Measurements from ENCODE around the gene FNDC3A.
"Not testable (repeated sequence)": the region's sequence is repeated elsewhere in the genome, so short reads cannot be mapped to it uniquely, and the experiment has no call there.

FNDC3A gene

DNA sequence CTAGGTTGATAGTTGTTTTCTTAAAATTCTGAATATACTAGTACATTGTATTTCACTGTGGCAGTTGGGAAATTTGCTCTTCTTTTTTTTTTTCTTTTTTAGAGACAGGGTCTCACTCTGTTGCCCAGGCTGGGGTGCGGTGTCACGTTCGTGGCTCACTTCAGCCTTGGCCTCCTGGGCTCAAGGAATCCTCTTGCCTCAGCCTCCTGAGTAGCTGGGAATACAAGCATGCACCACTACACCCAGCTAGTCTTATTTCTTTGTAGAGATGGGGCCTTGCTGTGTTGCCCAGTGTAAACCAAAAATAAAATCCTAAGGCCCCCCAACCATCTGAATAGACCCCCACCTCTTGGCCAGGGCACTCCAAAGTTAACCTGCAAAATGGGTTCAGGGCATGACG is 79.3 kb downstream of the FNDC3A start:
- H3K27me3 ChIP-seq (ENCODE audit: insufficient read depth, poor library complexity, severe bottlenecking), result no peaks in the 10 kb centered on the region
- no peak overlapping the region for H3K4me3 ChIP-seq (ENCODE audit: severe bottlenecking)
- H3K36me3 ChIP-seq (ENCODE audit: low read depth), result no peaks in the 10 kb centered on the region
- H3K9me3 ChIP-seq (ENCODE audit: severe bottlenecking), result no peaks in the 10 kb centered on the region
- DNase-seq (ENCODE audit: low spot score) (no peak), ATAC-seq (ENCODE audit: low read depth) (no peak)
- no peak for TF ChIP-seq CTCF (IDR thresholded peaks at IDR 0.05; ENCODE audit: poor library complexity, severe bottlenecking)
- no peak overlapping the region for H3K27ac ChIP-seq (ENCODE audit: poor library complexity, severe bottlenecking)
- no peaks in the 10 kb centered on the region for H3K4me1 ChIP-seq (ENCODE audit: insufficient read depth, poor library complexity, severe bottlenecking)

DNA sequence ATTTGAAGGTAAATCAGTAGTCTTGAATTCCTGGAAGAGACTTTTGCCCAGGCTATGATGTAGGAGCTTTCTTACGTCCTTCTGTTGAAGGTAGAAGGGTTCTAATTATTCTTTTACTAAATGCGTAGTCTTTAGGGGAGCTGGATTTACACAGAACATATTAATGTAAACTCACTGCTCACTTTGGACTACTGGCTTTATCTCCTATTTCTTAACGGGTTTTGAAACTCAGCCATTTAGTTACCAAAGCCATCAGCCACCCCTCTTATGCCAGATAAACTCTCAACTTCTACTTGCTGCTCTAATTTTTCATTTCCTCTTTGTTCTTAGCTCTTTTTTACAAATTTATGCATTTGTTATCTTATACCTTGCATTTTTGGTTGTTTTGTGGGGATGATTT is 81.5 kb downstream of the FNDC3A start:
- H3K9me3 ChIP-seq (ENCODE audit: severe bottlenecking), result no peaks in the 10 kb centered on the region
- peaks cover 8% of the 10 kb centered on the region for H3K4me1 ChIP-seq (ENCODE audit: insufficient read depth, poor library complexity, severe bottlenecking)
- H3K4me3 ChIP-seq (ENCODE audit: severe bottlenecking), result no peak overlapping the region
- no peaks in the 10 kb centered on the region for H3K36me3 ChIP-seq (ENCODE audit: low read depth)
- H3K27me3 ChIP-seq (ENCODE audit: insufficient read depth, poor library complexity, severe bottlenecking), result no peaks in the 10 kb centered on the region
- TF ChIP-seq CTCF (IDR thresholded peaks at IDR 0.05; ENCODE audit: poor library complexity, severe bottlenecking), result no peak
- DNase-seq (ENCODE audit: low spot score) (no peak), ATAC-seq (ENCODE audit: low read depth) (no peak)
- no peak overlapping the region for H3K27ac ChIP-seq (ENCODE audit: poor library complexity, severe bottlenecking)

DNA sequence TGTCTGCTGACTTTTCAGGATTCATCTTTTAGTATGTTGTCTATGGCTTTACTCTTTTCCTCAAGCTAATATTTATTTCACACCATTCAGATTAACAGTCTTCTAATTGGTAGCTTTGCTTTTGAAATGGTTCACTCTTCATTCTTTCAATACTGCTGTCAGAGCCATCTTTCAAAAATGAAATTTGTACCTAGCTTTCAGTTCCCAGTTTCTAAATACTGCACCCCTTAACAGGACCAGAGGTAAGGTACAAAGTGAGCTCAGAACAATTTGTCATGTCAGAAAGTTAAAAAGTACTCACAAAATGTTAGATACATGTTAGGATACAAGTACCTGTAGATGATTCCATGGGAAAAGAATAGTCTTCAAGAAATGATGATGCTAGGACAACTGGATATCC is 83.0 kb downstream of the FNDC3A start:
- DNase-seq (ENCODE audit: low spot score) (no peak), ATAC-seq (ENCODE audit: low read depth) (no peak)
- no peaks in the 10 kb centered on the region for H3K9me3 ChIP-seq (ENCODE audit: severe bottlenecking)
- no peak for TF ChIP-seq CTCF (IDR thresholded peaks at IDR 0.05; ENCODE audit: poor library complexity, severe bottlenecking)
- no peak overlapping the region for H3K4me3 ChIP-seq (ENCODE audit: severe bottlenecking)
- H3K27me3 ChIP-seq (ENCODE audit: insufficient read depth, poor library complexity, severe bottlenecking), result no peaks in the 10 kb centered on the region
- H3K4me1 ChIP-seq (ENCODE audit: insufficient read depth, poor library complexity, severe bottlenecking), result peaks cover 23% of the 10 kb centered on the region
- H3K36me3 ChIP-seq (ENCODE audit: low read depth), result no peaks in the 10 kb centered on the region
- no peak overlapping the region for H3K27ac ChIP-seq (ENCODE audit: poor library complexity, severe bottlenecking)

DNA sequence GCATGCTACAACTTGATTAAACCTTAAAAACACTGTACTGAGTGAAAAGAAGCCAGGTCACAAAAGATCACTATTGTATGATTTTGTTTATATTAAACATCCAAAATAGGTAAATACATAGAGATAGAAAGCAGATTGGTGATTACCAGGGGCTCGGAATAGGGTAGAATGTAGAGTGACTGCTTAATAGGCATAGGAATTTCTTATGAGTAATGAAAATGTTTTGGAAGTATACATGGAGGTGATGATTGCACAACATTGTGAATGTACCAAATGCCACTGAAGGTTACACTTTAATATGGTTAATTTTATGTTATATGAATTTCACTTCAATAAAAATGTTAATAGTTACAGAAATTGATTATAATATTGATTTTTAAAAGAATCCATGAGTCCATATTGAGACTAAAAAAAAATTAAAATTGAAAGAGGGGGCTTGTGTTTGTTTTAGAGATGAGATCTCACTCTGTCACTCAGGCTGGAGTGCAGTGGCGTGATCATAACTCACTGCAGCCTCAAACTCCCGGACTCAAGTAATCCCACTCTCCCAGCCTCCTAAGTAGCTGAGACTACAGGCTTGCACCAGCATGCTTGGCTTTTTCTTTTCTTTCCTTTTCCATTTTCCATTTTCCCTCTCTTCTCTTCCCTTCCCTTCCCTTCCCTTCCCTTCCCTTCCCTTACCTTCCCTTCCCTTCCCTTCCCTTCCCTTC is 85.1 kb downstream of the FNDC3A start:
- TF ChIP-seq CTCF (IDR thresholded peaks at IDR 0.05; ENCODE audit: poor library complexity, severe bottlenecking), result no peak
- ATAC-seq (ENCODE audit: low read depth) (peak; percentile 72; the same call in 2 of the 3 replicates), DNase-seq (ENCODE audit: low spot score) (no peak)
- peaks cover 27% of the 10 kb centered on the region for H3K4me1 ChIP-seq (ENCODE audit: insufficient read depth, poor library complexity, severe bottlenecking)
- H3K4me3 ChIP-seq (ENCODE audit: severe bottlenecking), result no peak overlapping the region
- no peaks in the 10 kb centered on the region for H3K9me3 ChIP-seq (ENCODE audit: severe bottlenecking)
- H3K27ac ChIP-seq (ENCODE audit: poor library complexity, severe bottlenecking), result peak overlapping the region; percentile 26
- no peaks in the 10 kb centered on the region for H3K36me3 ChIP-seq (ENCODE audit: low read depth)
- H3K27me3 ChIP-seq (ENCODE audit: insufficient read depth, poor library complexity, severe bottlenecking), result no peaks in the 10 kb centered on the region

GRCh38 chr13:49061388-49061752 is 85.7 kb downstream of the FNDC3A start:
- H3K4me3 ChIP-seq (ENCODE audit: severe bottlenecking); DNase-seq (ENCODE audit: low spot score); H3K27me3 ChIP-seq (ENCODE audit: insufficient read depth, poor library complexity, severe bottlenecking); H3K36me3 ChIP-seq (ENCODE audit: low read depth); H3K9me3 ChIP-seq (ENCODE audit: severe bottlenecking); ATAC-seq (ENCODE audit: low read depth); H3K27ac ChIP-seq (ENCODE audit: poor library complexity, severe bottlenecking): not testable (repeated sequence)
- peaks cover 27% of the 10 kb centered on the region for H3K4me1 ChIP-seq (ENCODE audit: insufficient read depth, poor library complexity, severe bottlenecking)

Measured in RWPE2 (cell line).